HG02610 (cell line): ENCODE data around the gene CDA.

Experiments used
- ATAC-seq: cut with Tn5 transposase; IDR thresholded peaks from one replicate; pipeline ENCODE4 v1.9.1; 2021; ENCODE audit warnings: mild to moderate bottlenecking, moderate library complexity; ENCODE audit not compliant: unreplicated experiment

Gene CDA

DNA sequence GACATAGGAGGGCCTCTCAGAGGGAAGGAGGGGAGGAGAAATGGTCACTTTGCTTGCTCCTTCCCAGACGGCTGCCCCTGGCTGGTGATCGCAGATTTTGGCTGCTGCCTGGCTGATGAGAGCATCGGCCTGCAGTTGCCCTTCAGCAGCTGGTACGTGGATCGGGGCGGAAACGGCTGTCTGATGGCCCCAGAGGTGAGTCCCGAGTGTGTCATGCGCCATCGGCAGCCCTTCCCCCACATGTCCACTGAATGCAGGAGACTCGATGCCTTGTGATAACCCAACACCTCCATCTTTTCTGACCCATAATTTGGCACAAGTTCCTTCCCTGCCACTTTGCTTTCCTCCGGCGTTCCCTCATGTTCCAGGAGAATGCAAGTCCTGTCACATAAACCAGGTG is 59.5 kb downstream of the CDA start:
- no peak for ATAC-seq

GRCh38 chr1:20648946-20649345 is 60.0 kb downstream of the CDA start:
- no peak for ATAC-seq

GRCh38 chr1:20652300-20652699 is 63.4 kb downstream of the CDA start:
- no peak for ATAC-seq

DNA sequence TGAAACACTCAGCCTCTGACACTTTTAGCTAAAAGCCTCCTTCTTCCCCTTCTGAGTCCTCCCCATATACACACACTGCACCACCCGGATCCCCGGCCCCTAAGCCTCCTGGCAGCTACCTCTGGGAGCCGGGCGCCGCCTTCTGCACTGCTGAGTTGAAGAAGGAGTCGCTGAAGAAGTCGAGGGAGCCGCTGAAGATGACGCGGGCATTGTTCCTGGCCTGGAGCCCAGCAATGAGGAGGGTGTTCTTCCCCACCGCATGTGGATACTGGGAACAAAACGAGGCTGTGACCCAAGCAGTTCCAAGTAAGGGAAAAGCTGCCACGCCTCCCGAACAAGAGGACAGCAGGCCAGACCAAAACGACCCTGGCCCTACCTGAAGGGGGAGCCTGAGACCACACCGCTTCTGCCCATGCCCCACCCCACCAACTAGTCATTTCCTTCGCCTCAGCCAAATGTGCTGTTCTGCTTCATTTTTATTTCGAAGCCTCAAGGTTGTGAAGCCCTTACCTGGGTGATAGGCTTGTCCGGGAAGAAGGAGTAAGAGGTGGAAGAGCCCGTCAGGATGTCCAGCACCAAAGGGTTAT is 65.3 kb downstream of the CDA start:
- ATAC-seq, result no peak

DNA sequence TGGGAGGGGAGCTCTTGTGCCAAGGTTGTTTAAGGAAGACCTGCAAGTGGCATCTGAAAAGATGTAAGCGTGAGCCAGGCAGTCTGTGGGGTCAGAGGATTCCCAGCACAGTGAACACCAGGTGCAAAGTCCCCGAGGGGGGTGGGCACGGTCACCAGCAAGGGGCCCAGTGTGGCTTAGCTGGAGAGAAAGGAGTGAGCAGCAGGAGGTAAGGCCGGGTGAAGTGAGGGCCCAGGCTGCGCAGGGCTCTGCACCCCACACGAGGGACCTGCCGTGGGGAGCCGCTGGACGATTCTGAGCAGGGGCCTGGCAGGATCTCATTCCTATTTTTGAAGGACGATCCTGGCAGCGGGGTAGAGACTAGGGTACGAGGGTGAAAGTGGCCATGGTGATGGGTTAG is 68.1 kb downstream of the CDA start:
- no peak for ATAC-seq

DNA sequence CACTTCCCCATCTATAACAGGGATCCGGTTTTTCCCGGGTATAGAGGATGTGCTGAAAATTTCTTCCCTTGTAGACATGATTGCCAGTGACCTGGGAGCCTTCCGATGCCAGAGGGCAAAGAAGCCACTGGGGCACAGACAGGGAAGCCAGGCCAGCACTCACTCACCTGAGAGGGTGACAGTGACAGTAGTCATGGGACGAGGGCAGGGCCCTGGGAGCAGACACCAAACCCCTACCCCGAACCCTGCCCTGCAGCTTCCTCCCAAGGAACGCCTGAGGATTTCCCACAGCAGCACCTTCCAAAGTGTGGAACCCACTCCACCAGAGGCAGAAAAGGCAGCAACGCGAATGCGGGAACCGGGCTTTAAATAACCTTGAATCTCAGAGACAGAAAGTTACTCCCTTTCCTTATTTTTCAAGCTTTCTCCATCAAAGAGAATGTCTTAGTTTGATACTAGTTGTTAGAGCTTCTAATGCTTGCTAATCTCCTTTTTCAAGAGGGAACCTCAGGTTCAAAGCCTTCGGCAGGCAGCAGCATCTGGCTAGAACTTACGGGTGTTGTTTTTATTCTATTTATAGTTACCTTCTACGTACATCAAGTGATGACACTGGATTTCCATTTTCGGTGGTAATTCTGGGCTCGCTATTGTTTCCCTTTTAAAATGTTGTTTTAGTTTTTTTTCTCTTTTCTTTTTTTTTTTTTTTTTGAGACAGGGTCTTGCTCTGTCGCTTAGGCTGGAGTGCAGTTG is 69.4 kb downstream of the CDA start:
- ATAC-seq, result no peak

DNA sequence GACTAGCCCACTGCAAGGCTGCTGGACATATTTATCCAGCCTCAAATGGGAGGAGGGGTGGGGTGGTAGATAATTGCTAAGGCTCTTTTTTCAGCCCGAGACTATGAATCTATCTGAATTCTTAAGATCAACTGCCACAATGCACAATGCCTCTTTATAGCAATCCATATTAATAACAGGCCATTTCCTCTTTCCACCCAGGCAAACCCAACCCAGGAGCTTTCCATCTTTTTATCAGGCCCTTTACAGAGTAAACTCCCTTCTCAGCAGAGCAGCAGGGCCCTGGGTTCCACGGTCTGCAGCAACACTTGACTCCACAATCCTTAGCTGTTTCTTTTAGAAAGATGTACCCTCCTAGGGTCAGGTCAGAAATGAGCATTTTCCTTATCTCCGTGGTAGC is 71.5 kb downstream of the CDA start:
- no peak for ATAC-seq

GRCh38 chr1:20660847-20661206 is 71.9 kb downstream of the CDA start:
- no peak for ATAC-seq

DNA sequence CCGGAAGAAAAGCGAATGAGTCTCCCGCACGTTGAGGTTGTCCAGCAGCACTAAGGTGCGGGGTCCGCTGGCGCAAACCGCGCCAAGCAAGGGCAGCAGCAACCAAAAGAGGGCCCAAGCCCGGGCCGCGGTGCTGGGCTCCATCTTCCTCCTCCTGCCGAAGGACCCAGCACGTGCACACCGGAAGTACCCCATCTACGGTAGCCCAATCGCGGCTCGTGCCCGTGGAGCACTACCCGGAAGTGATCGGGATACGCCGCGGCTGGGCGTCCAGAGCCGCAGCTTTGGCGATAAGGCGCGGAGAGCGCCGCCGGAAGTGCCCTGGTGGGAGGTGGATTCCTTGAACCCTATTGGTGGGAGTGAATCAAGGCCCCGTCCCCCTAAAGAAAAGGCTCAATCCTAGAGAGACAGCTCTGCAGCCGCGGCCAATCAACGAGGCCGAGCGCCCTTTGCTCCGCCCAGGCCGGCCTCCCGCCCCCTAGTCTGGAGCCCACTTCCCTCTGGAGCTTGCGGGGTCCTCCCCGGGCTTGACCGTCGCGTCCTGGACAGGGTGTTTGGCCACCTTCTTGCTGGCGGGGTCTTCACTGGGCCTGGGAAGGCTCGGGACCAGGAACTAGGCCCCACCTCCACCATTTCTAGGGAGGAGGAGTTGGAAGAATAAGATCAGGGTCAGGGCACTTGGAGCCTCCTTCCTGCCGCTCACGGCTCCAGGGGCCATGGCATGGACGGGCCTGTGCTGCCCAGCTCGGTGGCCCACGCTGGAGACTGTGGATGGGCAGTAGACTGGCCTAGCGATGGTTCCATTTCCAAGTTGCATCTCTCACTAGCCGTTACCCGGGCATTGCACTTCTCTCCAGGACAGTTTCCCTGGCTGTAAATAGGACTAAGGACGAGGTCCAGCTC is 72.6 kb downstream of the CDA start, which contains the start of gene DDOST:
Gene DDOST, minus strand, starts transcription at position 163 of the 903 bp plus-strand sequence. Its CDS starts 19 bp downstream, at position 144.
- ATAC-seq, result peak; percentile 93

GRCh38 chr1:20662110-20662475 is 73.2 kb downstream of the CDA start:
- no peak for ATAC-seq

GRCh38 chr1:20663365-20663764 is 74.5 kb downstream of the CDA start:
- ATAC-seq, result no peak

GRCh38 chr1:20663969-20664715 is 75.2 kb downstream of the CDA start:
- ATAC-seq, result no peak

- no peak for ATAC-seq
These were observed 76.8 kb downstream of the CDA start for GRCh38 chr1:20665726-20666125.

DNA sequence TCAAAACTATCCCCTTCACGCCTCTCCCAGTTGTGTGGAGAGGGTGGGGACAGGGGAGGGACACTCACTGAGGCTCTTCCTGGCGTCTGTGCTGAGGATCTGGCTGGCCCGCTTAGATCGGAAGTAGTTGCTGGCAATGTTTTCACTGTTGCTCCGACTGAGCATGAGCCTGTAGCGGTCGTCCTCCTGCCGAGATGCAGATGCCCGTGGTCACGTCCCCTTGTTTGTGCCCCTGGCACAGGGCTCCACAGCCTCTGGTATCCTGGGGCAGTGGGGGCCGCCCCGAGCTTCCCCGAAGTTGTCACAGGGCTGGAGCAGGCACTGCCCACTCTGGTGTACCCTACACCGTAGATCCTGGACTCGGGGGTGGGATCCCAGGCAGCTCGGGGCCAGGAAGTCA is 77.2 kb downstream of the CDA start:
- ATAC-seq, result no peak

DNA sequence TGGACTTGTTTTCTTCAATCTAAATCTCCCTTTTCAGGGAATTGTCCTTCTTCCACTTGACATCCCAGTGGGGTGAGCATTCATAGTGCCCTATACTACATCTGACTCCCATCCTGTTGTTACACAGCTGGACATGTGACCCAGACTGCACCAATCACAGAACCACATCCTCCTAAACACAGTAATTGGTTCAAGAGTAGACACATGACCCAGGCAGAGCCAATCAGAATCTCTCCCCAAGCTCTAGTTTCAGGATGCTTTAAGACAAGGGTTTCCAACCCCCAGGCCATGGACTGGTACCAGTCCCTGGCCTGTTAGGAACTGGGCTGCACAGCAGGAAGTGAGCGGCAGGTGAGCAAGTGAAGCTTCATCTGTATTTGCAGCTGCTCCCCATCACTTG is 77.9 kb downstream of the CDA start:
- ATAC-seq, result no peak
